KBM-7 (cell line): ENCODE data around the gene DAAM2.

ENCODE experiments used
- DNase-seq: peaks from one replicate; pipeline ENCODE4 v3.0.0-alpha.2; 2015
- in situ Hi-C: fragments of 300-500 bp; cut with MboI; formaldehyde crosslinking; loops from 2 replicates; pipeline ENCODE4 v1.14.3; 2020; ENCODE audit warnings: low sequenced_read_pairs, low pct_unique_long_range_greater_than_20kb, mixed read lengths

DAAM2 gene

GRCh38 chr6:39812853-39813533 is 20.8 kb downstream of the DAAM2 start:
- in situ Hi-C loops, result no loop called here
- no peak for DNase-seq

- DNase-seq, result no peak
- in situ Hi-C loops, result no loop called here
Observed at GRCh38 chr6:39814236-39814635, 22.1 kb downstream of the DAAM2 start.

DNA sequence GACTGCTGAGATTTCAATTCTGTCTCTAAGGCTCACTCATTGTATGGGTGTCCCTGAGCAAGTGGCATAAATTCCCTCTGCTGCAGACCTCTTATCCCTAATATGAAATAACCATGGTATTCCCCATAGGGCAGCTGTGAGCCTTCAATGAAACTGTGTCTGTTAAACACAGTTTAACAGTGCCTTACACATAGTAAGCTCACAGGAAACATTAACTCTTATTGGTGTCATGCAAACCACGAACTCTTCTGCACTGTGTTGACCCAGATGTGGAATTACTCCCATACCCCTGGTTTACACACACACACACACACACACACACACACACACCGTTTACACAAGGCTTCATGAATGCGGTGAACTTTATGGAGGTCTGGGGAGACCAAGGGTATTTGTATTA is 23.2 kb downstream of the DAAM2 start:
- DNase-seq, result no peak
- in situ Hi-C loops, result no loop called here

DNA sequence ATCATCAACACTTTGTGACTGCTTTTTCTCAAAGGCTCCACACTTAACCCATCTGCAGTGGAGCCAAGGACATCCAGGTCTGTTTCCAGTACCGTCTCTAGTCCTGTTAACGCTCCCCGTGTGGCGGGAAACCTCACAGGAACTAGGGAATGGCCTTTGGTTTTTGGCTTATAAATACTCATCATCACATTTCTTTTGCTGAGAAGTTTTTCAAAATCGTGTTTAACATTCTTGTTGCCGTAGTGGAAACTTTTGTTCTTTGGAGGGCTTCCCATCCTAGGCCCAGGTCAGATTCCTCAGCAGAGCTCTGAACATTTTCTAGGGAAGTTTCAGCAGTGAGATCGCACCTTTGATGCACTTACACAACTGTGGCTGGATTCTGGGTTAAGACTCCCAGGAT is 24.6 kb downstream of the DAAM2 start:
- in situ Hi-C loops, result no loop called here
- no peak for DNase-seq

GRCh38 chr6:39818695-39819094 is 26.5 kb downstream of the DAAM2 start:
- DNase-seq, result no peak
- in situ Hi-C loops, result no loop called here

GRCh38 chr6:39819228-39819627 is 27.1 kb downstream of the DAAM2 start:
- no peak for DNase-seq
- in situ Hi-C loops, result no loop called here

- DNase-seq, result no peak
- in situ Hi-C loops, result no loop called here
Observed at GRCh38 chr6:39819676-39820075, 27.5 kb downstream of the DAAM2 start.

DNA sequence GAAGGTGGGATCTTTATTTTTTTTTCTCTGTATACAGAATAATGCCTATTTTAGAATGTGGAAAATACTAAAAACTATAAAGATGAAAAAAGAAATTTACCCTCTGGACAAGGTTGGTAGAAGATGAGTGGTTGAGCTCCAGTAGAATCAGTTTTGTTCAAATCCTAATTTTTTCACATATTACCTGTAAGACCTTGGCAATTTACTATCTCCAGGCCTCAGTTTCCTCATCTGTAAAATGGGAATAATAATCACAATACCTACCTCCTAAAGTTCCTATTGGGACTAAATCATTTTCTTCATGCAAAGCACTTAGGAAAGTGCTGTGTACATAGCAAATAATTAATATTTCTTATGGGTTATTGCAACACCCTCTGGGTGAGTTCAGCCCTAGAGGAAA is 28.4 kb downstream of the DAAM2 start:
- no peak for DNase-seq
- in situ Hi-C loops, result no loop called here

- no peak for DNase-seq
- in situ Hi-C loops, result no loop called here
Observed at GRCh38 chr6:39821046-39821740, 29.0 kb downstream of the DAAM2 start.

GRCh38 chr6:39821742-39822532 is 29.8 kb downstream of the DAAM2 start:
- in situ Hi-C loops, result no loop called here
- no peak for DNase-seq

- in situ Hi-C loops, result no loop called here
- no peak for DNase-seq
Observed at GRCh38 chr6:39822846-39823815, 31.0 kb downstream of the DAAM2 start.

- in situ Hi-C loops, result no loop called here
- DNase-seq, result no peak
Observed at GRCh38 chr6:39824030-39824926, 32.1 kb downstream of the DAAM2 start.

- DNase-seq, result no peak
- in situ Hi-C loops, result no loop called here
Observed at GRCh38 chr6:39829331-39829730, 37.2 kb downstream of the DAAM2 start.

DNA sequence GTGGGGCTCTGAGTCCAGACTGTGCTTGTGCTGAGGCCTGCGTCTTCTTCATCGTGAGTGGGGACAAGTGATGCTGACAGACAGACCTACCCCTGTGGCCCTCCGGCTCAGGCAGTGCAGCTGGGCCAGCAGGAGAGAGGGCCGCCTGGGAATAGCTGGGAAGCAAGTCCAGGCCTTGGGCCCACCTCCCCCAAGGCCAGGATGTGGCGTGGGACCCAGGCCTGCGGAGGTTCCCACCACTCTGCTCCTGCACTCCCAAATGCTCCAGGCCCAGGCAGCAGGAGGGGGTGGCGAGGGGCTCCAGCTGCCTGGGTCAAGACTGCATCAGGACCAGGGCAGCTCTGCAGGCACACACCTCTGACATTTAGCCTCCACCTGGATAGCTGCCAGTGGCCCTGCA is 38.3 kb downstream of the DAAM2 start:
- in situ Hi-C loops, result no loop called here

DNA sequence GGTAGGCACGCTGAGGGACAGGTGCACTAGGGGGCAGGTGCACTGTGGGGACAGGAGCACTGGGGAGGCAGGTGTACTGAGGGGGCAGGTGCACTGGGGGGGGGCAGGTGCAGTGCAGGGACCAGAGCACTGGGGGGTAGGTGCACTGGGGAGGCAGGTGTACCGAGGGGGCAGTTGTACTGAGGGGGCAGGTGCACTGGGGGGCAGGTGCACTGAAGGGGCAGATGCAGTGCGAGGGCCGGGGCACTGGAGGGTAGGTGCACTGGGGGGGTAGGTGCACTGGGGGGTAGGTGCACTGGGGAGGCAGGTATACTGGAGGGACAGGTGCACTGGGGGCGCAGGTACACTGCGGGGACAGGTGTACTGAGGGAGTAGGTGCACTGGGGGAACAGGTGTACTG is 39.5 kb downstream of the DAAM2 start:
- DNase-seq, result no peak
- in situ Hi-C loops, result no loop called here

More for the DNA sequence above, 38.3 kb downstream of the DAAM2 start:
- DNase-seq, result no peak

DNA sequence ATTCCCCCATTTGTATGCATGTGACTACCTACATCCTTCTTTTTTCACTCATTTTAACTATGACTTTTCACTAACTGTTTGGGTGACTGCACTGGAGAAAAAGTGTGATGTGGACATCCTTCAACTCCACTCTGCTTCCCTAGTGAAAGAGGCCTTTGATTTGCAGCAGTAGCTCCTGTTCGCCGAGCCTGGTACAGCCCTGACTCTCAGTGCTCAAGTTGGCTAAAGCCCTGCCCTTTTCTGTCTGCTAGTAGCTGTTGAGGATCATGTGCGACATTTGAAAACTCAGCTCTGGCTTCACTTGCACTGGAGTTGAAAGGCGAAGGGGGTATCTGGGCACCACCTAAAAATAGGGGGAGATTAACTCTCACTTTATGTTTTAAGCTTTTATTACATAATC is 42.1 kb downstream of the DAAM2 start:
- in situ Hi-C loops, result no loop called here
- no peak for DNase-seq

- in situ Hi-C loops, result no loop called here
- DNase-seq, result no peak
Observed at GRCh38 chr6:39834866-39835265, 42.7 kb downstream of the DAAM2 start.

DNA sequence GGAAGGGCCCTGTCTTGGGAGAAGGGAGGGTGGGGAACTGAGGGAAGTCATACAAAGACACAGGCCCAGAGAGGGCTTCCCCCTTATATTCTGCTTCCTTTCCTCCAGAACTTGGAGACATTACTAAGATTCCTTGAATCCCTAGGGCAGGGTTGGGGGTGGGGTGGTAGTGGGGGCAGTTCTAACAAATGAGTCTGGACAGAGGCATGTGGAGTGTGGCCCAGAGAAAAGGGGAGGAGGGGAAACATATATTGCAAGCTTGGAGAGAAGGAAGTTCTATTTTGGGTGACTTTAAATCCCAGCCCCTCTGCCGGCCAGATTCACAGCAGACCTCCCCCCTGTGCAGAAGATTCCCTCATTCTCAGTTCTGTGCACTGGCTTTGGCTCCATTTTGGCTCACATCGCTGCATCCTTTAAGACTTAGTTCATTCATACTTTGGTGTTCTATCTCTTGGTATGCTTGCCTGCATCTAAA is 43.7 kb downstream of the DAAM2 start:
- DNase-seq, result no peak
- in situ Hi-C loops, result no loop called here
